Uterus (tissue), 4 donors: ENCODE data around the gene LDAH. TPM values are rescaled to one million over a fixed set of nuclear protein-coding genes. Genes with fewer than 3 reads are reported as not detected.

Source experiments
- DNase-seq, 2 donors: peaks; one replicate each; pipeline ENCODE4 v3.0.0-alpha.2; 2019 to 2020
- H3K27ac ChIP-seq, 2 donors: fragments of 200-600 bp; sonication (generic); 1 replicate in 1 of 2; 2 replicates in 1 of 2; pipeline ENCODE4 v1.5.1; 2016 to 2018
- H3K27me3 ChIP-seq, 2 donors: fragments of 200-600 bp; sonication (generic); one replicate each; pipeline ENCODE4 v1.5.1; 2018 to 2019; ENCODE audit warnings: control low read depth in 1 of 2
- H3K36me3 ChIP-seq, 2 donors: fragments of 200-600 bp; sonication (generic); one replicate each; pipeline ENCODE4 v1.5.1; 2019; ENCODE audit warnings: control low read depth in 1 of 2
- H3K4me1 ChIP-seq, 2 donors: fragments of 200-600 bp; sonication (generic); one replicate each; pipeline ENCODE4 v1.5.1; 2018 to 2019; ENCODE audit warnings: control low read depth in 1 of 2
- H3K4me3 ChIP-seq, 2 donors: fragments of 200-600 bp; sonication (generic); 1 replicate in 1 of 2; 2 replicates in 1 of 2; pipeline ENCODE4 v1.5.1; 2018 to 2019; ENCODE audit warnings: mild to moderate bottlenecking in 1 of 2
- H3K9me3 ChIP-seq, 2 donors: fragments of 200-600 bp; sonication (generic); one replicate each; pipeline ENCODE4 v1.5.1; 2019; ENCODE audit warnings: control low read depth in 1 of 2
- CTCF ChIP-seq, 4 experiments: fragments of 200-600 bp in 2 of 4; fragments of 450-650 bp in 2 of 4; sonication (generic) in 2 of 4; IDR thresholded peaks; one replicate each; pipeline ENCODE4 v1.5.1; 2016 to 2019; ENCODE audit warnings: antibody characterized with exemption in 4 of 4, mild to moderate bottlenecking in 2 of 4, moderate library complexity in 1 of 4
- POLR2A ChIP-seq, 2 donors: fragments of 450-650 bp; IDR thresholded peaks; one replicate each; pipeline ENCODE4 v1.6.1; 2016; ENCODE audit warnings: antibody characterized with exemption in 2 of 2, mild to moderate bottlenecking in 1 of 2, moderate library complexity in 1 of 2
- intact Hi-C: fragments of 100-400 bp; cut with DNase I; formaldehyde crosslinking; loops from one replicate; pipeline ENCODE4 v1.15.1; 2023; ENCODE audit warnings: low total_unique reads
- total RNA-seq, 4 donors: library from RNA; depleted of rRNA in 3 of 4; stranded (reverse); fragments of >200 nt in 3 of 4; gene quantifications; one replicate each; pipeline versions ENCODE4 v1.1.0 to v1.2.4, GENCODE V29; 2014 to 2023
- donor health status: DM: yes; HTN: yes; CAD: no.

The LDAH gene
- total RNA-seq, 4 donors from 2014 or later = 9.7 to 62.4 (median 19.9) TPM

DNA sequence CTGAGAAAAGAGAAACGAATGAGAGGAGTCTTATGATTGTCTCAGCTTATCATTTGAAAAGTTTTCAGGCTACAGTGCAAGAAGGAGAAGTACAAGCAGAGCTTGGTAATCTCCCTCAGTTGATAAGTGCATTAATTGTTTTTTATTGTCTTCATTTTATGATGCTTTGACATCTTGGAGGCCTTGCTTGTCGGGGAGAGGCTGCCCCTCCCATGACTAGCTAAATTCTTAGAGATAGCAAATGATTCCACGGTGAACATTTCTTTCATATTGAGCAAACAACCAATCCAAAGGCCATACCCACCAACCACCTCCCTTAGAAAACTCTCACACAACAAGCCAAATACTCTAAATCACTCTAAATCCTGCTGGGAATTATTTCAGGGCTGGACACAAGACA, 116.1 kb downstream of the LDAH start:
- intact Hi-C loops = no loop called here
- no peak for DNase-seq
- no peak overlapping the region for H3K27ac ChIP-seq
- no peaks in the 10 kb centered on the region for H3K9me3 ChIP-seq
- no peaks in the 10 kb centered on the region for H3K27me3 ChIP-seq
- H3K4me1 ChIP-seq = no peaks in the 10 kb centered on the region
- H3K4me3 ChIP-seq = no peak overlapping the region
- H3K36me3 ChIP-seq = no peaks in the 10 kb centered on the region
- no peak for TF ChIP-seq POLR2A (IDR thresholded peaks at IDR 0.05)
- TF ChIP-seq CTCF (IDR thresholded peaks at IDR 0.05) = no peak

DNA sequence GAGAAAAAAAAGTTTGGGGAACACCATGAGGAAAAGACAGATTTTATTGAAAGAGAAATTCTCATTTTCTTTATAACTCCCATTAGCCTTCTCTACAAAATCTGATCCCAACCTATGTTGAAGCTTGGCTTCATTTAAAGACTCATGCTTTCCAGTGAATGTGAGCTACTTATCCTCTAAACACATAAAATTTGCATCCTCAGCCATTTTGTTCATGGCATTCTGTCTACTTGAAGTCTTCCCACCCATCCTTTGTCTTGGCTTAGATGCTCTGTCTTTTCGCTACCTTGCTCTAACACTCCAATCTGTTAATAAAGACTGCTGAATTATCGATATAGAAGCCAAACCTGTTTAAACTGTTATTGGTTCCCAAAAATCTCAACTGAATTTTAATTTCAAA, 116.7 kb downstream of the LDAH start:
- no peak for DNase-seq
- intact Hi-C loops = no loop called here
- TF ChIP-seq CTCF (IDR thresholded peaks at IDR 0.05) = no peak
- no peak for TF ChIP-seq POLR2A (IDR thresholded peaks at IDR 0.05)
- Histone ChIP-seq H3K9me3 (no peaks in the 10 kb centered on the region), H3K36me3 (no peaks in the 10 kb centered on the region), H3K4me1 (no peaks in the 10 kb centered on the region), H3K27me3 (no peaks in the 10 kb centered on the region), H3K4me3 (no peak overlapping the region), H3K27ac (no peak overlapping the region)

- Histone ChIP-seq H3K27ac (no peak overlapping the region), H3K4me1 (no peaks in the 10 kb centered on the region), H3K4me3 (no peak overlapping the region), H3K36me3 (no peaks in the 10 kb centered on the region), H3K27me3 (no peaks in the 10 kb centered on the region), H3K9me3 (no peaks in the 10 kb centered on the region)
- intact Hi-C loops = no loop called here
- DNase-seq = no peak
- TF ChIP-seq CTCF (IDR thresholded peaks at IDR 0.05) = no peak
- TF ChIP-seq POLR2A (IDR thresholded peaks at IDR 0.05) = no peak
Observed at GRCh38 chr2:20704886-20705285, 118.0 kb downstream of the LDAH start.

DNA sequence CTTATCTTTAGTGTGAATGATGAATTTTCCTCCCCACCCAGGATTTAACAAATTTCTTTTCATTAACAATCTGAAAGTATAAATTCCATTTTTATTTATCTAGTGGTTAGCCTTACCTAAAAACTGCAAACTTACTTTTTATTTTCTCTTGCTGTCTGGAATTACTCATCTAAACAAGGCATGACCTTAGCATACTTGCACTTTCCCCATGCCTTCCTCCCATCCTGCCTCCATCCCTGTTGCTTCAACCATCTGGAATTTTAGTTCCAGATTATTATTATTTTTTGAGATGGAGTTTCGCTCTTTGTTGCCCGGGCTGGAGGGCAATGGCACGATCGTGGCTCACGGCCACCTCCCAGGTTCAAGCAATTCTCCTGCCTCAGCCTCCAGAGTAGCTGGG, 120.3 kb downstream of the LDAH start:
- Histone ChIP-seq H3K4me1 (no peaks in the 10 kb centered on the region), H3K4me3 (no peak overlapping the region), H3K9me3 (no peaks in the 10 kb centered on the region), H3K27ac (no peak overlapping the region), H3K27me3 (no peaks in the 10 kb centered on the region), H3K36me3 (no peaks in the 10 kb centered on the region)
- TF ChIP-seq CTCF (IDR thresholded peaks at IDR 0.05) = no peak
- TF ChIP-seq POLR2A (IDR thresholded peaks at IDR 0.05) = no peak
- intact Hi-C loops = no loop called here
- no peak for DNase-seq

GRCh38 chr2:20698916-20699613, 123.8 kb downstream of the LDAH start:
- H3K9me3 ChIP-seq = no peaks in the 10 kb centered on the region
- DNase-seq = no peak
- H3K4me3 ChIP-seq = no peak overlapping the region
- no peak overlapping the region for H3K27ac ChIP-seq
- TF ChIP-seq CTCF (IDR thresholded peaks at IDR 0.05) (no peak), POLR2A (IDR thresholded peaks at IDR 0.05) (no peak)
- intact Hi-C loops = no loop called here
- H3K27me3 ChIP-seq = no peaks in the 10 kb centered on the region
- H3K4me1 ChIP-seq = no peaks in the 10 kb centered on the region
- no peaks in the 10 kb centered on the region for H3K36me3 ChIP-seq
